HG02885 (cell line): ENCODE results near the gene OR9G1.
"Not testable (repeated sequence)": the region's sequence is repeated elsewhere in the genome, so short reads cannot be mapped to it uniquely, and the experiment has no call there.

Experiments
- ATAC-seq: cut with Tn5 transposase; IDR thresholded peaks from one replicate; pipeline ENCODE4 v1.9.1; 2021; ENCODE audit warnings: mild to moderate bottlenecking; ENCODE audit not compliant: unreplicated experiment, poor library complexity

OR9G1 gene, protein sequence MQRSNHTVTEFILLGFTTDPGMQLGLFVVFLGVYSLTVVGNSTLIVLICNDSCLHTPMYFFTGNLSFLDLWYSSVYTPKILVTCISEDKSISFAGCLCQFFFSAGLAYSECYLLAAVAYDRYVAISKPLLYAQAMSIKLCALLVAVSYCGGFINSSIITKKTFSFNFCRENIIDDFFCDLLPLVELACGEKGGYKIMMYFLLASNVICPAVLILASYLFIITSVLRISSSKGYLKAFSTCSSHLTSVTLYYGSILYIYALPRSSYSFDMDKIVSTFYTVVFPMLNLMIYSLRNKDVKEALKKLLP

DNA sequence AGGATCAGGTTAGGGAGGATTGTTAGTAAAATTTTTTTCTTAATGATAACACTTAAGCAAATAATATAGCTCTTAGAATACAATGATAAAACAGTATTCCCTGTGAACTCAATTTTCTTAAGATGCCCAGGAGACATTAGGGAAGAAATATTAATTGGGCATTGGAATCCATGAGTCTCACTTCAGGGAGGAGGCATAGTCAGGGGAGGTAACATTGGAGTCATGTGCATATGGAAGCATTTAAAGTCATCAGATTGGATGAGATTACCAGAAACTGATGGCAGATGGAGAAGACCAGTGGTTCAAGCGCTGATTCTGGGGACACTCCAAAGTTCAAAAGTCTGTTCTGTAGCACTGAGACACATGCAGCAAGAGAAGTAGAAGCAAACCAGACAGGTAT lies at the start of gene OR9G1:
Gene OR9G1 (plus strand): TSS at position 301 of the 400 bp plus-strand sequence. CDS start 1,293 bp downstream, outside the sequence.
- ATAC-seq, result no peak

DNA sequence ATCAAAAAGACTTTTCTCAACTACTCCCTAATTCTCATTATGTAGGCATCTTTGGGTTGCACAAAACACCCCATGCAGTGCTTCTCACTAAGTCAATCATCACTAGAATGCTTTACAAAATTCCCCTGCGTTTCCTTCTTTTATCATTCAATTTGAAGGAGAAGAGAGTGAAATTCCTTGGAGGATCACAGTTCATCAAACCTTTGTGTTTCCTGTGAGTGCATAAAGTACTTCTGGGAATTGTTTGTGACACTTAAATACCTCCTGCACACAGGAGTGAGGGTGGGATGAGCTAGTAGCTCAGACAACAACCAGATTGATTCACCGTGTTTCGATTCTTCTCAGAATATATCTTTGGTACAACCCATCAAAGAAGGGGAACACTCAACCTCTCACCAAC lies 39.1 kb upstream of the OR9G1 start:
- ATAC-seq, result no peak

DNA sequence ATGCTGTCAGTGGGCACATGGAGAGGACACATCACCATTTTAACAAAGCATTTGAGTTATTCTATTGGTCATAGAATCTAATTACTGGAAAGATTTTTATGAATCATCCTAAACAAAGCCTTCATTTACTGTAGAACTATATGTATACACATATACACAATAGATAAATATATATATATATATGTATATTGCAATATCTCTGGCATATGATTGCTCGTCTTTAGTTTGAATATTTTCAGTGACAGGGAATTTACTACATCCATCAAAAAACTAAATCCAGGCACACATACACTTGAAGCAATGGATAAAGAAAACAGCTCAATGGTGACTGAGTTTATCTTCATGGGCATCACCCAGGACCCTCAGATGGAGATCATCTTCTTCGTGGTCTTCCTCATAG lies 35.5 kb upstream of the OR9G1 start, which contains the start of gene OR5AR1:
Gene OR5AR1 (plus strand): TSS at position 301 of the 400 bp plus-strand sequence. CDS start 0 bp downstream, at position 301.
- ATAC-seq, result no peak

DNA sequence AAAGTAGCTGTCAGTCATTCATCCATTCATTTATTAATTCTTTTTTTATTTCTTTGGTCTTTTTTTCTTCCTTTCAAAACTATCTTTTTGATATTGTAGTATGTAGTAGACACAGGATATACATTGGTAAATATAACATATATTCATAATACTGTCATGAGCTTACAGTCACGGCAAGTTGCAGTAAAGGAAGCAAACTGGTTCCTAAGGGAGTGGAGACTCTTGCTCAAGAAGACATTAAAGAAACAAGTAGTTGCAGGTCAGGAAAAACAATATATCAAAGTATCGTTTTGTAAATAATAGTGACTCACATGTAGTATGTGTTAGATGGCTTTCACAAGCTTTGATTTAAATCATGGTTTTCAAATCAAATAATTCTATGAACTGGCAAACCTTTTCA lies 27.9 kb upstream of the OR9G1 start:
- ATAC-seq, result no peak

DNA sequence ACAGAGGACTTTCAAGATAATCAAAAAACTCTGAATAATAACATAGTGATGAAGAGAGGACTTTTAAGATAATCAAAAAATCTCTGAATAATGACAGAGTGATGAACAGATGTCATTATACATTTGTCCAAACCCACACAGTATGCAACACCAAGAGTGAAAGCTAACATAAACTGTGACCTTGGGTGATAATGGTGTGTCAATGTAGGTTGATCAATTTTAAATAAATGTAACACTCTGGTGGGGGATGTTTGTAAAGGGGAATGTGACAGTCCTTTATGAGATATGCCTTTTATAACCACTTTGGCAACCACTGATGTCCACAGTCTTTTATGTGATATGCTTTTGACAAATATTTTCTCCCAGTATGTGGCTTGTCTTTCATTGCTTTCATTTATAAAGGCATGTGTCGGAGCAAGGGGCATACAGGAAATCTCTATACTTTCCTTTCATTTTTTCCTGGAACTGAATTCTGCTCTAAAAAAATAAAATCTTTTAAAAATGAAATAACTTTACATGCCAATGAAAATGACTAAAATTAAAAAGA lies 10.3 kb upstream of the OR9G1 start:
- no peak for ATAC-seq

DNA sequence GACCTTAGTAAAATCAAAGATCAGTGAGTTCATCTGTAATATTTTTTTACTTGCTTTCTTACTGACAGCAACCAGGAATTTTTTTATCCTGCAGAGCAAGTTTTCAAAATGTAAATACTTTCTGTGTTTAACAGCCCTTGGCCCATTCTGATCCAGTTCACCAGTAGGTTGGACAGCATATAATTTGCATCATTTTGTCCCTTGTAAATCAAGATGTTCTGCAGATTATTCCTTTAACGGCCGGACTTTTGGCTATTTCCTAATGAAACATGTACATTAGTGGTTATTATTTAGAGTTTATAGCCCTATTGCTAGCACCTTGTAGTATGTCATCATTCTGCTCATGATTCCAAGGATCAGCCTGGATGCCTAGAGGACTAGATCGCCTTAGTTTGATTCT lies 7.7 kb upstream of the OR9G1 start:
- not testable (repeated sequence) for ATAC-seq

DNA sequence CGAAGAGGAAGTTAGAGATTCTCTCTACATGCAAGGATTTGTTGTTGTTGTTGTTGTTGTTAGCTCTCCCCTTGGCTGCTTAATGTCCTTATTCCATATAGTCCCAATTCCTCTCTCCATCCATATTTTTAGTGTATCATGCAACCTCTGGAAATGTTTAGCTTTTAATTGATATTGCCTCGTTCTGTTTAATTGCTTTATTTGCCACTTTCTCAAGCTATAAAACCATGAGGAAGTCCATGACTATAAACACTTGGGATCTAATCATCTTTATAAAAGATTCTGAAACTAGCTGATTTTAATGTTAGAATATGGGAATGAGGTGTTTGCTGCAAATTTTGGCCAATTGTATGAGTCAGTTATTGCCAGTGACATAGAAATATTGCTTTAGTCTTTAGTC lies 5.5 kb upstream of the OR9G1 start:
- no peak for ATAC-seq

DNA sequence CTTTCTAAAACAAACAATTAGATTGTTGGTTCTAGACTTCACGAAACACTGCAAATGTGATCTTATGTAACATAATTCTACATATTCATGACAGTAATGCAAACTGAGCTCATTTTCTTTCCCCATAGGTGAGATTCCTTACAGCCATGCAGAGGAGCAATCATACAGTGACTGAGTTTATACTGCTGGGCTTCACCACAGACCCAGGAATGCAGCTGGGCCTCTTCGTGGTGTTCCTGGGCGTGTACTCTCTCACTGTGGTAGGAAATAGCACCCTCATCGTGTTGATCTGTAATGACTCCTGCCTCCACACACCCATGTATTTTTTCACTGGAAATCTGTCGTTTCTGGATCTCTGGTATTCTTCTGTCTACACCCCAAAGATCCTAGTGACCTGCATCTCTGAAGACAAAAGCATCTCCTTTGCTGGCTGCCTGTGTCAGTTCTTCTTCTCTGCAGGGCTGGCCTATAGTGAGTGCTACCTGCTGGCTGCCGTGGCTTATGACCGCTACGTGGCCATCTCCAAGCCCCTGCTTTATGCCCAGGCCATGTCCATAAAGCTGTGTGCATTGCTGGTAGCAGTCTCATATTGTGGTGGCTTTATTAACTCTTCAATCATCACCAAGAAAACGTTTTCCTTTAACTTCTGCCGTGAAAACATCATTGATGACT lies 1.5 kb downstream of the OR9G1 start:
- ATAC-seq, result no peak

DNA sequence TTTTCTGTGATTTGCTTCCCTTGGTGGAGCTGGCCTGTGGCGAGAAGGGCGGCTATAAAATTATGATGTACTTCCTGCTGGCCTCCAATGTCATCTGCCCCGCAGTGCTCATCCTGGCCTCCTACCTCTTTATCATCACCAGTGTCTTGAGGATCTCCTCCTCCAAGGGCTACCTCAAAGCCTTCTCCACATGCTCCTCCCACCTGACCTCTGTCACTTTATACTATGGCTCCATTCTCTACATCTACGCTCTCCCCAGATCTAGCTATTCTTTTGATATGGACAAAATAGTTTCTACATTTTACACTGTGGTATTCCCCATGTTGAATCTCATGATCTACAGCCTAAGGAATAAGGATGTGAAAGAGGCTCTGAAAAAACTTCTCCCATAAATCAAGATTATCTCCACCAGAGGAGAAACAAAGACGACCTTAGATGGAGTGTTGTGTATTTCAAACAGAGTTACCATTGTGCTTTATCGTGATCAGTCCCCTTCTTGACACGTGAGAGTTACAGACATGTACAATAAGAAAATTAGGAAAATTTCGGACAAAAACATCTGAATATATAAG lies 2.1 kb downstream of the OR9G1 start:
- ATAC-seq, result no peak

DNA sequence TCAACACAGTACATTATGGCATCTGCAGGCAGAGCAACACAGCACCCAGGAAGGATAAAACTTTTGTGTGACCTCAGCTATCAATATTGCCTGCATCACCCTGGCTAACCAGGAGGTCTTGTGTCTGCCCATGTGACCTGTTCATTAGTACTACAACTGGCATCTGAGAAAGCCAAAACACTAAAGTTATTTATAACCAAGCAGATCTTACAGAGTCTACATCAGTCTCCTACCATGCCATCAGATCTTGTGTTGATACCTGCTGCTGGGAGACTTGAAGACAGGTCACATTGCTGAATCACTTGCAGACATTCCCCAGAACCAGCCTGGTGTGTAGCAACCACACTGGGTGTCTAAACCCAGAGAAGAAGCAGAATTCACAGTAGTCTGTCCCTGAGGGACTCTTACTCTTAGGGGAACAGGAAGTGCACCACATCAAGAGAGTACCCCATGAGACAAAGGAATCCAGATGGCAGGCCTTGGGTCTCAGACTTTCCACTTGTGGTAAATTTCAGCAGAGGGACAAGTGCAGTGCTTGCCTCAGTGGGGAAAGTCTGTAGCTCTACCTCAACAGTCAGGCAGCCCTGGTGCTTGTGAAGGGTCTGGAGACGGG lies 7.0 kb downstream of the OR9G1 start:
- ATAC-seq, result no peak

DNA sequence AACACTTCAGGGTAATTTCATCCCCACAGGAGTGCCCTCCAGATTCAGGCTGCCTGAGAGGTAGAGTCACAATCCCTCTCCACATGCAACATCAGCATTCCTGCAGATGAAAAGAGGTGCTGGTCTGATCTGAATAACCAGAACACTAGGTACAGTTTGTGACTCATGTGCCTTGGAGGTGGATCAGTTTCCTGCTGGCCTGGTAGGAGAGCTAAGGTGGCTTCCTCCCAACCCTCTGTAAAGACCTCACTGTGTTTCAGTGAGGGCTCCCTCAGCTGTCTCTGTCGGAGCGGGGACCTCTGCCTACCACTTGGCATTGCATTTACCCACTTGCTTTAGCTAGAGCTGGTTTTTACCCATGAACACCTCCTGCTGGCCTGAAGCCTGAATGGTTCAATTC lies 7.6 kb downstream of the OR9G1 start:
- no peak for ATAC-seq

DNA sequence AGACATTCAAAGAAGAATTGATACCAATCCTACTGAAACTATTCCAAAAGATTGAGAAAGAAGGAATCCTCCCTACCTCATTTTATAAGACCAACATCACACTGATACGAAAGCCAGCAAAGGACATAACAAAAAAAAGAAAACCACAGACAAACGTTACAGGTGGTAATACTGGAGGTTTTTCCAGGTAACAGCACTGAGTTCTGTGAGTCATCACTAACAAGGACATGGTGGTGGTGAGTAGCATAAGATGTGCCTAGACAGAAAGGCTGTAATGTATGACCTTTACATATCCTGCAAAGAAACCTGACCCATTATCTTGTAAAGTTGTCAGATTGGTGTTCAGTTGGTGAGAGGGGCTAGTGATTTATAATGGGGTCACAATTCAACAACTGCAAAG lies 15.3 kb downstream of the OR9G1 start:
- no peak for ATAC-seq

DNA sequence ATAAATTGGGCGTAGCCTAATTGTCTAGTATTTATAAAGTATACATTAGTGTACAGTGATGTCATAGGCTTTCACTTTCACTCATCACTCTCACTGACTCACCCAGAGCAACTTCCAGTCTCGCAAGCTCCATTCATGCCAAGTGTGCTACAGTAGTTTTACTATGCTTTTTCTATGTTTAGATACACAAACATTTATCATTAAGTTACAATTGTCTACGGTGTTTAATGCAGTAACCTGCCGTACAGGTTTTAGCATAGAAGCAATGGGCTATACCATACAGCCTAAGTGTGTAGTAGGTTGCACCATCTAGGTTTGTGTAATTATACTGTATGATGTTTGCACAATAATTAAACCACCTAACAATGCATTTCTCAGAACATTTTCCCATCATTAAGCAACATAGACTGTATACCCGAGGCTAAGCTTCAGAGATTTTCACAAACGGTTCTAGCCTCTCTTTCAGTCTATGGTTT lies 17.5 kb downstream of the OR9G1 start:
- peak; percentile 64 for ATAC-seq

DNA sequence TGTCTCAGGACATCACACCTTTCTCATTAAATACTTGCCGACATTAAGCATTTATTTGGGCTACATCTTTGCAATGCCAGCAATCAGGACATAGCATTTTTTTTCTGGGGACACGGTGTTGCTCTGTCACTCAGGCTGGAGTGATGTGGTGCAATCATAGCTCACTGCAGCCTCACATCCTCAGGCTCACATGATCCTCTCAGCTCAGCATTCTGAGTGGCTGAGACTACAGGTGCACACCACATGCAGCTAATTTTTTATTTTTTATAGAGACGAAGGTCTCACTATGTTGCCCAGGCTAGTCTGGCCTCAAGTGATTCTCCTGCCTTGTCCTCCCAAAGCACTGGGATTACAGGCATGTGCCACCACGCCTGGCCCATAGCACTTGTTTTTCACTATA lies 21.6 kb downstream of the OR9G1 start:
- no peak for ATAC-seq

DNA sequence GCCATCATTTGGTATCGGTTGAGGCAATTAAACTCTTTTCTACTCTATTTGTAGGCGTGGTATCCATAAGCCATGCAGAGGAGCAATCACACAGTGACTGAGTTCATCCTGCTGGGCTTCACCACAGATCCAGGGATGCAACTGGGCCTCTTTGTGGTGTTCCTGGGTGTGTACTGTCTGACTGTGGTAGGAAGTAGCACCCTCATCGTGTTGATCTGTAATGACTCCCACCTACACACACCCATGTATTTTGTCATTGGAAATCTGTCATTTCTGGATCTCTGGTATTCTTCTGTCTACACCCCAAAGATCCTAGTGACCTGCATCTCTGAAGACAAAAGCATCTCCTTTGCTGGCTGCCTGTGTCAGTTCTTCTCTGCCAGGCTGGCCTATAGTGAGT lies 41.2 kb downstream of the OR9G1 start:
- ATAC-seq, result no peak

DNA sequence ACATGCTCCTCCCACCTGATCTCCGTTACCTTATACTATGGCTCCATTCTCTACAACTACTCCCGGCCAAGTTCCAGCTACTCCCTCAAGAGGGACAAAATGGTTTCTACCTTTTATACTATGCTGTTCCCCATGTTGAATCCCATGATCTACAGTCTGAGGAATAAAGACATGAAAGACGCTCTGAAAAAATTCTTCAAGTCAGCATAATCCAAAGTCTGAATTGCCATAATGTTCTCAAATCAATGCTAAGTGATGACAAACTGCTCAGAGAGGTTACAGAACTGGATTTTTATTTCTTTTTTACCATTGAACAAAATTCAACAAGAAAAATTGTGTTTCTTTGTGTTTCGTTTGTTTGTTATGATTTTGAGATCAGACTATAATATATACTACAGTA lies 42.0 kb downstream of the OR9G1 start:
- ATAC-seq, result no peak

DNA sequence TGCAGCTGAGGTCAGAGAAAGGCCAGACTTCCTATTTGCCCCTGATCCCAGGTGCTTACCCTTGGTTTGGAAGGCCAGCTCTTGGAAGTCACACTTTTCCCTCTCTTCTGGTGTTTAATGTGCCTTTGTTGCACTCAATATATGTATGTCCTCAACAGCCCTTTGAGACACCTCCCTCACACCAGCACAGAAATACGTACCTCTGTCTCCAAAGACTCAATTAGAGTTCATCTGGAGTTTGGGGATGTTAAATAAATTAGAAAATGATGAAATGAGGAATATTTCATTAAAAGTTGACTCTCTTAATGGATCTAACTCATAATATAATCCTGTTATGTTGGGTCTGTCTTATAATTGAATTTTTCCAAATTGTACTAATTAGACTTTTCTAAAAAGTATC lies 49.7 kb downstream of the OR9G1 start, which contains the start of gene OR9G4:
Gene OR9G4 (minus strand): TSS at position 101 of the 400 bp plus-strand sequence. CDS start 4,931 bp downstream, outside the sequence.
- ATAC-seq, result no peak

DNA sequence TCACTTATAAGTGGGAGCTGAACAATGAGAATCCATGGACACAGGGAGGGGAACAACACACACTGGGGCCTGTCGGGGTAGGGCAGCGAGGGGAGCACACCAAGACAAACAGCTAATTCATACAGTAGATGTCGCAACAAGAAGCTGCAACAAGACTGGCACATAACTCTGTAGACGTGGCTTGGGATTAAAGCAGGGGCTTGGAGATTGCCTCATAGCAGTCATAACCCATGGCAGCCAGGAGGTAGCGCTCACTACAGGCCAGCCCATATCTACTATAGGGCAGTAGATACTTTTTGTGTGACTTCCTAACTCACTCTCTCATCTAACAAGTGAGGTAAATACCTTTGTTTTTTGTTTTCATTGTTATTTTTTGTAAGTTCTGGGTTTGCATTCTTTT lies 51.3 kb downstream of the OR9G1 start:
- no peak for ATAC-seq

DNA sequence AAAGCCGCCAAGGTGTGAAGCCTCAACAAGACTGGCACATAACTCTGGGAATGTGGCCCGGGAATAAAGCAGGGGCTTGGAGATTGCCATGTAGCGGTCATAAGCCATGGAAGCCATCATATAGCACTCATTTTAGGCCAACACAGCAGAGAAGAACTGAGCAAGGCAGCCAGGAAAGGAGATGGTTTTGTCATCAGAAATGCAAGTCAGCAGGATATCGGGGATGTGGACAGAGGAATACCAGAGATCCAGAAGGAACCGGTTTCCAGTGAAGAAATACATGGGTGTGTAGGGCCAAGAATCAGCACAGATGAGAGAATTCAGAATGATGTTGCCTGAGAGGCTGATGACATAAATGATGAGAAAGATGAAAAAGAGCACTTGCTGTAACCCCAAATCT lies 52.6 kb downstream of the OR9G1 start:
- ATAC-seq, result no peak
